ENCODE results near the gene PRM3.

DNA sequence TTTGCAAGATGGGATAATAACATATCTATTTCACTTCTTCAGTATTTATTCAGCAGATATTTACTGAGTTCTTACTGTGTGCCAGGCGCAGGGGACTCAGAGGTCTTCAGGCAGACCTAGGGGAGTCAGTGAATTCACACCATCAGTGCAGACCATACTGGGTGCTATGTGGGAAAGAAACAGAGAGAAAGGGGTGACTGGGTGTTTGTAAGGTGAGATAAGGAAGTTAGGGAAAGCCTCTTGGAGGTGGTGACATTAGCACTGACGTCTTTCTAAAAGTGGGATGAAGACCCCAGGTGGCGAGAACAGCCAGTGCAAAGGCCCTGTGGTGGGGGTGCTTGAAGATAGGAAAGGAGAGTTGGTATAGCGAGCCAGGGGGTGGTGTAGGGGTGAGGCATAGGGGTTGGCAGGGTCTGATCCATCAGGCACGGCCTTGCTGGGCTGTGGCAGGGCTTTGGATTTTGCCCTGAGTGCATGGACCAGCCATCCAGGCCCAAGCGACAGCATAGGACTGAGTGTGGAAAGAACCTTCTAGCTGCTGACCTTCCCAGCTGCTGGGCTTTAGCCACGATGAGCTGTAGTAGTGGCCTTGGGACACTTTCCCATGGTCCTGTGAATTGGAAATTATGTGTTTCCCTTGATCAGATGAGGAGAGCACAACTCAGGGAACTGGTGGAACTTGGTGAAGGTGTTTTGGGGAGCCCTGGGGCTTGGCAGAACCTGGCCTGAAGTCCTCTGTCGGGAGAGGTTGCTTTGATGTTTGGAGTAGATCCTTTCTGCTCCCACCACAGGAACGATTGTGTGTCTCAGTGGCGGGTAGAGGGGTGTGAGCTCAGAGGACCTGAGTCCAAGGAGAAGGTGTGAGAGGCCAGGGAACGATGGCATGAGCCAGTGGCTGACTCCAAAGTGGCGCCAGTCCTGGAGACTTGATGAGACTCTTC, 13.5 kb downstream of the PRM3 start:
- TF ChIP-seq, protein P1, sequence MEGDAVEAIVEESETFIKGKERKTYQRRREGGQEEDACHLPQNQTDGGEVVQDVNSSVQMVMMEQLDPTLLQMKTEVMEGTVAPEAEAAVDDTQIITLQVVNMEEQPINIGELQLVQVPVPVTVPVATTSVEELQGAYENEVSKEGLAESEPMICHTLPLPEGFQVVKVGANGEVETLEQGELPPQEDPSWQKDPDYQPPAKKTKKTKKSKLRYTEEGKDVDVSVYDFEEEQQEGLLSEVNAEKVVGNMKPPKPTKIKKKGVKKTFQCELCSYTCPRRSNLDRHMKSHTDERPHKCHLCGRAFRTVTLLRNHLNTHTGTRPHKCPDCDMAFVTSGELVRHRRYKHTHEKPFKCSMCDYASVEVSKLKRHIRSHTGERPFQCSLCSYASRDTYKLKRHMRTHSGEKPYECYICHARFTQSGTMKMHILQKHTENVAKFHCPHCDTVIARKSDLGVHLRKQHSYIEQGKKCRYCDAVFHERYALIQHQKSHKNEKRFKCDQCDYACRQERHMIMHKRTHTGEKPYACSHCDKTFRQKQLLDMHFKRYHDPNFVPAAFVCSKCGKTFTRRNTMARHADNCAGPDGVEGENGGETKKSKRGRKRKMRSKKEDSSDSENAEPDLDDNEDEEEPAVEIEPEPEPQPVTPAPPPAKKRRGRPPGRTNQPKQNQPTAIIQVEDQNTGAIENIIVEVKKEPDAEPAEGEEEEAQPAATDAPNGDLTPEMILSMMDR (IDR thresholded peaks at IDR 0.05), result no peak
- TF ChIP-seq EHF (CRISPR knock-in tag; IDR thresholded peaks at IDR 0.05), result no peak
- no peak for TF ChIP-seq RAD21 (conservative IDR thresholded peaks at IDR 0.05 in 1 of 2, IDR thresholded peaks at IDR 0.05 in 1 of 2)
- TF ChIP-seq POLR2A (IDR thresholded peaks at IDR 0.05; ENCODE audit: low read length), result no peak
- no peak for TF ChIP-seq ZSCAN20 (CRISPR knock-in tag; IDR thresholded peaks at IDR 0.05)
- TF ChIP-seq HDAC2 (IDR thresholded peaks at IDR 0.05), result no peak
- no peak for TF ChIP-seq PHF8 (IDR thresholded peaks at IDR 0.05; ENCODE audit: borderline replicate concordance, low read depth)

All from A549 (cell line).